ENCODE measurements around the gene FBP1.
"Not testable (repeated sequence)": the region's sequence is repeated elsewhere in the genome, so short reads cannot be mapped to it uniquely, and the experiment has no call there.

Gene FBP1

DNA sequence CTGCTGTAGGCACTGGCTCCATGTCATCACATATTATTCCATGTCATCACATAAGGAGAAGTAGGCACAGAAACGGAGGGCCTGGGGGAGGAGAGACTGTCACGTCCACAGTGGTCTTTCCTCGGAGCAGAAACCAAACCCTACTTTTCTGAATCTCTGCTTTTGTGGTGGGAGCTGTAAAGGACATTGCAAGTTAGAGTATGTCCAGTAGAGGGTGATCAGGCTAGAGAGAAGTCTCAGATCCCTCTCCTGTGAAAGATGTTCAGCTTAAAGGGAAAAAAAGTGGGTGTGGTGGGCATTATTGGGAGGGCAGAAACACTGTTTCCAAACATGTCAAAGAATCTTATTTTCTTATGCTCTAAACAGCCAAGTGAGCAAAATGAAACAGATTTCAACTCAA, 26.3 kb downstream of the FBP1 start:
- no peak for DNase-seq (ENCODE audit: low read depth in 2 of 2)

DNA sequence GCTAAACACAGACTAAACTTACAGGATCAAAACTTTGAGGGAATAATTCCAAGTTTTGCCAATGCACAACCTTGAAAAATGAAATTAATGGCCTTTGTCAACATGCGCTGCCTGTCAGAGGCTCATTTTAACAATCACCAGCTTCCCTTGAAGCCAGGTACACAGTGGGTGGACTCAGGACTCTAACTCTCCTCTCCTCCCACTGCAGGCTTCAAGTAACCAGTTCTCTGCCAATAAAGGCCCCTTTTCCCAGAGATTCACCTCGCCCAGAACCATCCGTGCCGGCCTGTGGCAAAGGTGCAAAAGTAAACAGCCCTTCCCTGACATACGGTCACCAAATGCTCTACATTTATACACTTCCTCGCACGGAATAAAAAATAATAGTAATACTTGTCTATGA, 27.2 kb downstream of the FBP1 start:
- DNase-seq (ENCODE audit: low read depth in 2 of 2), result no peak

DNA sequence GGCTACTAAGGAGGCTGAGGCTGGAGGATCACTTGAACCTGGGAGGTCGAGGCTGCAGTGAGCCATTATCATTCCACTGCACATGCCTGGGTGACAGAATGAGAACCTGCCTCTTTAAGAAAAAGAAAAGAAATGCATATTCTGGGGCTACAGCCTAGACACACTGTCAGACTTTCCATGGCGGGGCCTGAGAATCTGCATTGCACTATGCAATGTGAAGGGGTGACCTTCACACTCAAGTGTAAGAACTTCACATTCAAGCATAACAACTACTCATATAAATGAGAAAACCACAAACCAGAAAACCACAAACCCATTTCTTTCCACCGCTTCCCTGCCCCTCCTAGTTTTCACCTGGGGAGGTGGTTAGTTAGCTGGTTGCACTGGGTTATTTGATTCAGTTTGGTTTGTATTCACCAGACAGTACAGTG, 27.7 kb downstream of the FBP1 start:
- DNase-seq (ENCODE audit: low read depth in 2 of 2), result no peak

DNA sequence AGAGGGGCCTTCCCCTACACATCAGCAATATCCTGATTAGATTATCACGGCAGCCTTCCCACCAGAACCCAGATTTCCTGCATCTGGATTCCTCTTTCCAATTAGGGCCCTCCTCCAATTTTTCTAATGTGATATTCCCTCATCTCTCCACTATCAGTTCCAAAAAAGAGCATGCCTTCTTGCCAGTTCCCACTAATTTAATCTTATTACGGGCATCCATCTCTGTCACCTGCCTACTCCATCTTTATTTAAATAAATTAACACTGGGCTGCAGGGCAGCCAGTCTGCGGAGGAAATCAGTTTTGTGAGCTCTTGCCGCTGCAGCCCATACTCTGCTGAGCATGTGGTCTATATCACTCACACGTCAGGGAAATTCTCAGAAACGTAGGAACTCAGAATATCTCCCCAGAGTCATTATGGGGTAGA, 29.1 kb downstream of the FBP1 start:
- no peak for DNase-seq (ENCODE audit: low read depth in 2 of 2)

DNA sequence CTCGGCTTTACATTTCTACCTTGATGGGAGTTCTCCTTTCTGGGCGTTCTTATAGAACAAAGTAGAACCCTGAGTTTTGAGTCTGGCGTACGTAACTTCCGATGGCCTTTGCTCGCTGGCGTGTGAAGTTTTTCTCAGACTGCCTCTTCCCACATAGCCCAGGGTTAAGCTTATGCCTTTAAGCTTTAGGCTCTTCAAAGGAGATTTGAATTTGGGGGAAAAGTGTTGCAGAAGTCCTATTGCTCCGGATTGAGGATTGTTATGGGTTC, 32.0 kb downstream of the FBP1 start:
- no peak for DNase-seq (ENCODE audit: low read depth in 2 of 2)

DNA sequence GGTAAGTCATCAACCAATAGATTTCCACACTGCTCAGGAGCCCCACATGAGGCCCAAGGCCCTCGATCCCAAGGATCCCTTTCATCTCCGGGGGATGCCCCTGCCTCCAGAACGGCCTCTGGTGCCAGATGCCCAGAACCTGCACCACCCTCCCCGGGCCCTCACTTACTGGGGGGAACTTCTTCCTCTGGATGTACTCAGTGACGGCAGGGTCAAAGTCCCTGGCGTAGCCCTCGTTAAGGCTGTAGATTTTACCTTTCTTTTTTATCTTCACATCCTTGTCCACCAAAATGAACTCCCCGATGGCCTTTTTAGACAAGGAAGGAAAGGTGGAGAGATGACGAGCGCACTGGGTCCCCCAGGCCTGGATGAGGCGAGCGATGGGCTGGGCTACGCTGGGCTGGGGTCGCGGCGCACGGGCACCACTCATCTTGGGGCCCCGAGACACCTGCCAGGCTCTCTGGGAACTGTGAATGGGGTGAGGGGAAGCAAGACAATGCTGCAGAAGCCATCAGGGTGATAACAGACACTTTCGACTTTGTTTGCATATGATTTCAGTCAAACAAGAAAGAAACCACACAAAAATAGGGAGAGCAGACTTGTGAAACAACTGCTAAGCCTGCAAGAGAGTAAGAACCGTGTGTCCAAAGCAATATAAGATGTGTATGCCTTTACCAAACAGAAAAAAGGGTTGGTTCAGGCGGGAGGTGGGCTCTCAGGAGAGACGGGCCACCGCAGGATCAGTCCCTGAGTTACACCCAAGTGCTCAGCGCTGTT, 32.5 kb downstream of the FBP1 start:
- no peak for DNase-seq (ENCODE audit: low read depth in 2 of 2)

DNA sequence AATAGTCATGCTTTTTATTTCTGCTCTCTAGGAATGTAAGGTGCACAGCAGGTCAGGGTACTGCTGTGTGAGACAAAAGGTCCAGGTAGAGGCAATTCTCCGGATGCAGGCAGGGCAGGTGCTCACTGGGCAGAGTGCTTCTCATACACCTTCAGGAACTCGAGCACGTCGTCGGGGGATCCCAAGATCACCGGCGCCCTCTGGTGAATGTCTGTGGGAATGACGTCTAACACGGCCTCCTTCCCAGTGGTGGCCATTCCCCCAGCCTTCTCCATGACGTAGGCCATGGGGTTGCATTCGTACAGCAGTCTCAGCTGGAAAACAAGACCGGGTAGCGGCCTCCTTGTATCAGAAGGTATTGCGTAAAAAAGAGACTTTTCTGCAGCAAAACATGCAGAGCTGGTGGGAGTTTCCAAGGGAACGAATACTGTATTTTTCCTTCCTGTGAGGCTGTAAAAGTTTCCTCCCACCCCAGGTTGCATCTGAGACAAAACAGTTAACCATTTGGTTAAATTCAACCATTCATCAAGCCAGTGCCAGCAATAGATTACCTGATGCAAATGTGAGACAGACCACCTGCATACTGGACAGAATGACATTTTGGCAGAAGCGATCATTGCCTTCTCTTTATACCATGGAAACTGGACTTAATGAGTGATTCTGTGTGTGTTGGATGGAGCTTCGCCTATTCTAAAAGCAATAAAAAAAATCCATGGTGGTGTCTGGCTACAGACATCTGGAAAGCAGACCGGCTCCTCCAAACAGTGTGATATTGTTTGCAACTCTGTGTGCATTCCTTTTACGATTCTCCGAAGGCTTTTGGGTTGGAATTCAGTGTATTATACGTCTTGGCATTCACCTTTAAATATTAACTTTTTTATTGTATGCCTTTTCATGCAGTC, 35.8 kb downstream of the FBP1 start:
- peak; percentile 25 to 35 for DNase-seq (ENCODE audit: low read depth in 2 of 2)

DNA sequence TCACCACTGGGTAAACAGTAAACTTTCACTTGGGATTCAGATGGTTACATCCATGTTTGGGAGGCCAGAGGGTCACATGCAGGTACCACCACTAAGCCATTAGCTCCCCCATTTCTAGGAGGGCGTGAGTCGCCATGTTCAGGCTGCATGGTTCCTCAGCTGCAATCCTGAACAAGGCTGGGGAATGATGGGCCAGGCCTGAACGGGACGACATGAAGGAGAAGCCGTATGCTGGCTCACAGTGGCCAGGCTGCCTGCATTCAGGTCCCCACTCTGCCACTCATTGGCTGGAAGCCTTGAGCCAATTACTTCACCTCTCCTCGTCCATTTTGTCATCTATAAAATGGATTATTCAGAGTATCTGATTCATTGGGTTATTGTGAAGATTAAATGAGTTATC, 36.7 kb downstream of the FBP1 start:
- no peak for DNase-seq (ENCODE audit: low read depth in 2 of 2)

DNA sequence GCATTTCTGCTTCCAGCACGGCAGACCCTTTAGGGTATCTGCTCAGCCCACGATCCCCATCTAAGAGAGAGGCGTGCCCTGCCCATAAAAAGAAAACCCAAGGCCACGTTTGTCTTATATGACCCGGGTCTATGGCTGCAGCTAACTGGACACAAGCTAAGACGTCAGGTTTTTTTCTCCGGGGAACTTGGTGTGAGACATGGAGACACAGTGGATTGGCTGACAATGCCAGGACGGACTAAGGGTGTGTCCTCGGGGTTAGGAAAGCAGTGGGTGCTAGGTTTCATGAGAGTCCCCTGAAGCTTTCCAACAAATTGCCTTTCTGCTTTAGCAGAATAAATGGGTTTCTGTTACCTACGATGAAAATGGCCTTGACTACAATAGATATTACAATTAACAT, 38.6 kb downstream of the FBP1 start:
- DNase-seq (ENCODE audit: low read depth in 2 of 2), result no peak

DNA sequence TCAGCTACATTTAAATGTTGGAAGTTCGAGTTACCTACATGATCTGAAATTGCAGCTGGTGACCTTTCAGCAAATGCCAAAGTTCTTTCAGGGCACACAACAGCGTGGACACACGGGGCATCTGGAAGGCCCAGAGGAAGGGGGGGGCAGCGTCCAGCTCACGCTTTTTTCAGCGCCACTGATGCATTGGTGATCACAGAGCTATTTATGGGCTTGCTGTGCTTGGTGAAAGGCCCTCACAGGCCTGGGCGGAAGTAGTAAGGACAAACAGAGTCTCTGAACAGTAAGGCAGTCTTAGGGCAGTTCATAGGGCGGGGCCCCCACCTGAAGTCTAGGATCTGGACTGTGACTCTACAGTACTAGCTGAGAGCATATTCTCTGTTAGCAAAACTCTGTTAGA, 39.1 kb downstream of the FBP1 start:
- no peak for DNase-seq (ENCODE audit: low read depth in 2 of 2)

DNA sequence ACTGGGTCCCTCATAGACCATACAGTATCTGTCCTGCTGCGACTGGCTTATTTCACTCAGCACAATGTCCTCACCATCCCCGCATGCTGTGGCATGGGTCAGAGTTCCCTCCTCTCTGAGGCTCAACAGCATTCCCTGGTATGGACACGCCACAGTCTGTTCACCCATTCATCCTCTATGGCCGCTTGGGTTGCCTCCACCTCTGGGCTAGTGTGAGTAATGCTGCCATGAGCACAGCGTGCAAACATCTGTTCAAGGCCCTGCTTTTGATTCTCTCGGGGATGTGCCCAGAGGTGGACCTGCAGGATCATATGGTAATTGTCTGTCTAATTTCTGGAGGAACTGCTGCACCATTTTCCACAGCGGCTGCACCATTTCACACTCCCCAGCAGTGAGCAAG, 40.2 kb downstream of the FBP1 start:
- DNase-seq (ENCODE audit: low read depth in 2 of 2), result no peak

DNA sequence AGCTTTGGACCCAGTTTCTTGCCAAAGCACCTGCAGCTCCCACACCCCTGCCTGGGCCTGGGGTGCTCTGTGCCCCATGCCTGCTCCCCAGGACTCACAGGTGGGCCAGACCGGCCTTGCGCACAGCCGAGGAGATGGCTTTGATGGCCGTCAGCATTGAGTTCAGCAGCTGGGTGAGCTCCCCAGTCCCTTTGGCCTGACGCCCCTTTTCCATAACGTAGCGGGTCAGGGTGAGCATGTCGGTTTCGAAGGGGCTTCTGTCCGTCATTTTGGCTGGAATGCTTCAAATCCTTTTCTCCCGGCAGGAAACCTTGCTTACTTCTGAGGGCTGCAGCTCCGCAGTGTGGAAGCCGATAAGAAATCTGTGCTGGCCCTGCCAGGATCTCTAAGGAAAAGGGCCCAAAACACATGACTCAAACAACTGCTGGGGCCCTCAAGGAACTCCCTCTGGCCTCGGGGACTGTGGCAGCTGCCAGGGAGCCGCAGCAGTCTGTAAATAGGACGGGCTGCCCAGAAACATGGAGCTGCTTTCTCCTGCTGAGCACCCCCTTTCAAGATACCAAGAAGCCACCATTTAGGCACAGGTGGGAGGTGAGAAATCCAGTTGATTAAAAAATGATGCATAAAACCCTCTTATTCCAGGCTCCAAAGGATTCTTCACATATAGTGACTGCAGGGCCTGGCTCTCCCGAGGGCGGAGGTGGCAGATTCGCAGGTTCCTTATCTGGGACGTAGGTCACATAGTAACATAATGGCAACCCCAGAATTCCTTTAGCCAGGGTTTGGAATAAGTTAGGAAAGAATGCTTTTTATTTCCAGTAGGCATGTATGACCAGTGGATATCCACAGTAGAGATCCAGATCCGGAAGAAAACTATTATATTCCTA, 45.6 kb downstream of the FBP1 start, which contains the start of gene FBP2:
Gene FBP2 (minus strand): TSS at position 366 of the 887 bp plus-strand sequence. CDS start 98 bp downstream, at position 268.
- no peak for DNase-seq (ENCODE audit: low read depth in 2 of 2)

DNA sequence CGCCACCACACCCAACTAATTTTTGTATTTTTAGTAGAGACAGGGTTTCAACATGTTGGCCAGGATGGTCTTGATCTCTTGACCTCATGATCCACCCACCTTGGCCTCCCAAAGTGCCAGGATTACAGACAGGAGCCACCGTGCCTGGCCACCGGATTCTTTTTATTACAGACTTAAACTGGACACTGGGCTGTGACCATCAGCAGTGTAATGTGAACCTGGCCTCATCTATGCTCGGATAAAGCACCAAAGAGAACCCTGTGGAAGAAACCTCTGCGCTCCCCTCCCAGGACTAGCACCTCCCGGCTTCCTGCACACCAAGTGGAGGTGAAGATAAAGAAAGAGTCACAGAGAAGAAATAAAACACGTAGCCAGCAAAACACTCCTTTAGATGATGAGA, 46.6 kb downstream of the FBP1 start:
- DNase-seq (ENCODE audit: low read depth in 2 of 2), result not testable (repeated sequence)

DNA sequence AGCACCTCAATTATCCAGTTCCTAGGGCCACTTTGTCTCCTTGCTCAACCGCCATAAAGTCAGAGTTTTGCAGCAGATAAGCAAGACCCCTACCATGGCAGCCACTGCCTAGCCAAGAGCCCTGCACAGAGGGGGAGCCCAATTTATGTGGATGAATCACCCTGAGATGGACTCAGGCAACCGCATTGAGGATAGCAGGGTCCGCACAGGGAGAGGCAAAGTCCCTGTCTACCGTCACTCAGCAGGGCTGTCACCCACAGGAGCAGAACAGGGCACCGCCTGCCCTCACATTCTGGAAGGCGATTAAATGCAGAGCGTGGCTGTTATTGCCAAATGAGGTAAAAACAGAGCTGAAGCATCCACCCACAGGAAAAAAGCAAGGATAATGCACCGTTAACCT, 47.4 kb downstream of the FBP1 start:
- no peak for DNase-seq (ENCODE audit: low read depth in 2 of 2)

DNA sequence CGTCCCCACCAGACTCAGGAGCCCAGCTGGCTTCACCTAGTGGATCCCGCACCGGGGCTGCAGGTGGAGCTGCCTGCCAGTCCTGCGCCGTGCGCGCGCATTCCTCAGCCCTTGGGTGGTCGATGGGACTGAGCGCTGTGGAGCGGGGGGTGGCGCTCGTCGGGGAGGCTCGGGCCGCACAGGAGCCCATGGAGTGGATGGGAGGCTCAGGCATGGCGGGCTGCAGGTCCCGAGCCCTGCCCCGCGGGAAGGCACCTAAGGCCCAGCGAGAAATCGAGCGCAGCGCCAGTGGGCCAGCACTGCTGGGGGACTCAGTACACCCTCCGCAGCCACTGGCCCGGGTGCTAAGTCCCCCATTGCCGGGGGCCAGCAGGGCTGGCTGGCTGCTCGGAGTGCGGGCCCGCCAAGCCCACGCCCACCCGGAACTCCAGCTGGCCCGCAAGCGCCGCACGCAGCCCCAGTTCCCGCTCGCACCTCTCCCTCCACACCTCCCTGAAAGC, 48.2 kb downstream of the FBP1 start:
- DNase-seq (ENCODE audit: low read depth in 2 of 2), result not testable (repeated sequence)

DNA sequence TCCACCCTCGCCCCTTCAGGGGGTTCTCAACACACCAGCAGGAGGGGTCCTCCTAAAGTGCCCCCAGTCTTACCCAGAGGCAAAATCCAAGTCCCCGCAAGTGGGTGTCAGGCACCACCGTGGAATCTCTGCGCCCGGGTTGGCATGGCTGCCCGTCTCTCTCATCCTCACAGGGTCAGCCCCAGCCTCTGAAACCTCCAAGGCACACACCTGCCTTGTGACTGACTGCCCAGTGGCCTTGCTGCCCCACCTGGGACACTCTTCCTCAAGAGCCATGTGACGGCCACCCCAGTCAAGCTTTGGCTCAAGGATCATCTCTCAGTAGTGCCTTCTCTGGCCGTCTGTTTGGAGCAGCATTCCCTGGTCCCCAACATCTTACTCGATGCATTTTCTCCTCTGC, 50.6 kb downstream of the FBP1 start:
- no peak for DNase-seq (ENCODE audit: low read depth in 2 of 2)

DNA sequence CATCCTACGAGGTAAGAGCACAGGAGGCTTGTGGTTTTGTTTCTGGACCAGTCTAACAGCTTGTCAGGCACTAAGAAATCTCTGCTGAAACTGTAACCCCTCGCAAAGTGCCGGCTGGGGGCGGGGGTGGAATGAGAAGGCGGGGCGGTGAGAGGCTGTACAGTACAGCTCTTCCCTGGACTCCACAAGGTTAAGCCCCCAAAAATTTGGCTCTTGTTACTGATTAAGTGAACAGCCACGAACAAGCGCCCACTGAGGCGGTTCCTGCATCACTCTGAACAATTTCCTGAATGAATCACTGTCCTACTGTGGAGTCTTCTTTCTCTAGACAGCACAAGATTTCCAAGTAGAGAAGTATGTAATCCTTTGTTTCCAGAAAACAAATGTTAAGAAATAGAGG, 52.5 kb downstream of the FBP1 start:
- no peak for DNase-seq (ENCODE audit: low read depth in 2 of 2)

DNA sequence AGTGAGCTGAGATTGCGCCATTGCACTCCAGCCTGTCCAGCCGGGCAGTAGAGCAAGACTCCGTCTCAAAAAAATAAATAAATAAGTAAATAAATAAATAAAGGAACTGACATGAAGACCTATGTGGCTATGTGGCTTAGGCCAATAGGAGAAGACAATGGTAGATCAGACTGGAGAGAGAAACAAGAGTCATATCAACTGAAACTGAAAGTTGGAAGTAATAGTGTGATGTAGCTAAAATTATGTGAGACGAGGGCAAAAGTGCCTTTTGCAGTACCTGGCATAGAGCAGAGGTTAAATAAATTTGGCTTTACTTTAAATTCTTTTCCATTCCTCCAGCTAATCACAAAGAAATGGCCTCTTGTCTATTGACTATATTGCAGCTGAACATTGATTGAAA, 53.0 kb downstream of the FBP1 start:
- DNase-seq (ENCODE audit: low read depth in 2 of 2), result no peak

DNA sequence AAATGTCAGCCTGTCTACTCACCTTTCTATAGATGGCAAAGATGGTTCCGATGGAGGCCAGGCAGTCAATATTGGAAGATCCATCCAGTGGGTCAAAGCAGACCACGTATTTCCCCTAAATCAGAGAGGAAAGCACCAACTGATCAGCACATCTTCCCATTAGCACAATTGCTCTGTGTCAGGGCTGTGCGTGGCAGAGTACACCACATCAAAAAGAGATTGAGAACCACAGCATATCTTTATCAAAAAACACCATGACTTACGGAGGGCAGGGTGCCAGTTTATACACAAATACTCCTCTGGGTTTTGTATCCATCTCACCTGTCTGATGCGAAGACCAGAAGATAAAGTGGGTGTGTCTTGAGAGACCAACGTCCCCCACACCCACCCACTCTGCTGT, 54.8 kb downstream of the FBP1 start:
- no peak for DNase-seq (ENCODE audit: low read depth in 2 of 2)

DNA sequence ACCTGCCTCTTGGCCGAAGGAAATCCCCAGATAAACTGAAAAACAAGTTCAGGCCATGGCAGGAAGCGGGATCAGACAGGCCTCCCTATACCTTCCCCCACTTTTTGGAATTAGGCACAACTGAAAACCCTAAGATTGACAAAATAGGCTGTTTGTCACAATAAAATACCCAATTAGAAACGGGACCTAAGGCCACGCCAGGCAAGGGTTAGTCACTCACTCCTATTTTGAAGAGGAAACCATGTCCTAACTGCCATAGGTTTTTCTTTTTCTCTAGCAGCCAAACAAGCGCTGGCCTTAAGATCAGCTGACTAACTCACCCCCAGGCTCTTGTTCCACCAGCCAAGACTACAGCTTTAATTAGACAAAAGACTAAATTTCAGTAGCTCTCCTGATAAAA, 57.6 kb downstream of the FBP1 start:
- DNase-seq (ENCODE audit: low read depth in 2 of 2), result no peak

DNA sequence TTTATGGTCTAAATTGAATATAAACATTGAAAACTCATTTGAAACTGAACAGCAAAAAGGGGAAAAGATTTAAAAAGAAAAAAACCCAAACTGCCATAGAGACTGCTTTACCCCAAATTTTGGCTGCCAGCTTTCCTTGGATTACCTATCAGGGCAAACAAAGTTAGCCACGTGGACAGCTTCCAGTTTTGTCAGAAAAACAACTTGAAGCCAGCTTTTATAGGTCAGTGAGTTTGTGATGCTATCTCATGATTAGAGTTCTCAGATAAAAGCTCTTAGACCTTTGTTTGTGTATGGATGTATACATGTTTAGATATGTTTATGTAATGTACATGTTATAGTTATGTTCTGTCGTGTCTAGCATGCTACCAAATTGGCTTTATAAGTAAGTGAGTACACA, 61.7 kb downstream of the FBP1 start:
- DNase-seq (ENCODE audit: low read depth in 2 of 2), result no peak

DNA sequence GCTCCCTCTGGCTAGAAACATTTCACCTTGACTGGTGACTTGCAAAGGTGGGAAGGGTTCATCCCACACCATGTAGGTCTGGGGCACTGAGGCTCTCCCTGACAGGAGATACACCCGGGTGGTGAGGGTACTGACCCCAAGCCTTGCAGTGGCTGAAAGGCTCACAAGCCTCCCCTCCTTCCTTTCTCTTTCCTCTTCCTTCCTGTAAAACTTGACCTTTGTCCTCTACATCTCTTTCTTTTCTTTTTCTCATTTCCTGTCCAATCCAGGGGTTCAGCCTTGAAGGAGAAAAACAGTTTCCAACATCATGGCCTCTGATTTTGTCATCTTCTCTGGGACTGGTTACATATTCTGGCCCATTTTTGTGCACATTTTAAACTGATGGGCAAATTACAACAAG, 62.3 kb downstream of the FBP1 start:
- no peak for DNase-seq (ENCODE audit: low read depth in 2 of 2)
